Fibroblast of the conjunctiva (primary cell): ENCODE measurements around the gene ANKS4B.
"Not testable (repeated sequence)": the region's sequence is repeated elsewhere in the genome, so short reads cannot be mapped to it uniquely, and the experiment has no call there.

Experiments
- DNase-seq: peaks from one replicate; pipeline ENCODE4 v3.0.0-alpha.2; 2010; ENCODE audit warnings: low read depth

The ANKS4B gene

GRCh38 chr16:21289789-21290188 is 56.3 kb downstream of the ANKS4B start:
- not testable (repeated sequence) for DNase-seq

- DNase-seq, result peak; percentile 99
Observed at GRCh38 chr16:21300309-21301167, 67.0 kb downstream of the ANKS4B start.

GRCh38 chr16:21301168-21301894 is 67.8 kb downstream of the ANKS4B start:
- DNase-seq, result peak; percentile 58

- no peak for DNase-seq
Observed at GRCh38 chr16:21301895-21302291, 68.4 kb downstream of the ANKS4B start.

- no peak for DNase-seq
Observed at GRCh38 chr16:21302454-21302853, 69.0 kb downstream of the ANKS4B start.

- DNase-seq, result peak; percentile 76
Observed at GRCh38 chr16:21302898-21303528, 69.5 kb downstream of the ANKS4B start.
